RWPE2 (cell line): Measurements from ENCODE around the gene TNN.
"Not testable (repeated sequence)": the region's sequence is repeated elsewhere in the genome, so short reads cannot be mapped to it uniquely, and the experiment has no call there.

ENCODE experiments used
- ATAC-seq: fragments of 200-7000 bp; cut with Tn5 transposase; 3 replicates; pipeline ENCODE4 v1.9.1; 2021; ENCODE audit warnings: low read depth
- DNase-seq: peaks from one replicate; pipeline ENCODE4 v3.0.0-alpha.2; 2020; ENCODE audit warnings: low spot score
- H3K27ac ChIP-seq: fragments of 450-650 bp; 2 replicates; pipeline ENCODE4 v1.5.1; 2017; ENCODE audit warnings: mild to moderate bottlenecking; ENCODE audit not compliant: poor library complexity, severe bottlenecking
- H3K27me3 ChIP-seq: fragments of 250-450 bp; sonication (Bioruptor Pico); 2 replicates; pipeline ENCODE4 v1.5.1; 2021; ENCODE audit warnings: mild to moderate bottlenecking, moderate library complexity; ENCODE audit not compliant: insufficient read depth, poor library complexity, severe bottlenecking
- H3K36me3 ChIP-seq: fragments of 250-450 bp; sonication (Bioruptor Pico); 2 replicates; pipeline ENCODE4 v1.5.1; 2020; ENCODE audit warnings: low read depth, mild to moderate bottlenecking, moderate library complexity
- H3K4me1 ChIP-seq: fragments of 250-450 bp; sonication (Bioruptor Pico); 2 replicates; pipeline ENCODE4 v1.5.1; 2021; ENCODE audit warnings: mild to moderate bottlenecking, moderate library complexity; ENCODE audit not compliant: insufficient read depth, poor library complexity, severe bottlenecking
- H3K4me3 ChIP-seq: fragments of 250-450 bp; sonication (Bioruptor Pico); 2 replicates; pipeline ENCODE4 v1.5.1; 2021; ENCODE audit warnings: mild to moderate bottlenecking, moderate library complexity; ENCODE audit not compliant: severe bottlenecking
- H3K9me3 ChIP-seq: fragments of 250-450 bp; sonication (Bioruptor Pico); 2 replicates; pipeline ENCODE4 v1.5.1; 2021; ENCODE audit warnings: mild to moderate bottlenecking, moderate library complexity; ENCODE audit not compliant: severe bottlenecking
- CTCF ChIP-seq: fragments of 450-650 bp; IDR thresholded peaks from one replicate; pipeline ENCODE4 v1.5.1; 2017; ENCODE audit warnings: mild to moderate bottlenecking, moderate library complexity; ENCODE audit not compliant: poor library complexity, severe bottlenecking

Gene TNN

GRCh38 chr1:175040324-175040879, 27.2 kb upstream of the TNN start:
- Histone ChIP-seq H3K27ac (no peak overlapping the region), H3K4me3 (no peak overlapping the region), H3K27me3 (no peaks in the 10 kb centered on the region), H3K4me1 (no peaks in the 10 kb centered on the region), H3K9me3 (no peaks in the 10 kb centered on the region), H3K36me3 (no peaks in the 10 kb centered on the region)
- DNase-seq (no peak), ATAC-seq (no peak)
- no peak for TF ChIP-seq CTCF

GRCh38 chr1:175042650-175043049, 25.0 kb upstream of the TNN start:
- H3K9me3 ChIP-seq, result no peaks in the 10 kb centered on the region
- no peaks in the 10 kb centered on the region for H3K4me1 ChIP-seq
- H3K27me3 ChIP-seq, result peaks cover 2% of the 10 kb centered on the region
- no peak overlapping the region for H3K27ac ChIP-seq
- DNase-seq (no peak), ATAC-seq (no peak)
- no peak overlapping the region for H3K4me3 ChIP-seq
- H3K36me3 ChIP-seq, result no peaks in the 10 kb centered on the region
- no peak for TF ChIP-seq CTCF

- Histone ChIP-seq H3K9me3 (no peaks in the 10 kb centered on the region), H3K4me3 (no peak overlapping the region), H3K36me3 (no peaks in the 10 kb centered on the region), H3K4me1 (no peaks in the 10 kb centered on the region), H3K27ac (no peak overlapping the region), H3K27me3 (peaks cover 6% of the 10 kb centered on the region)
- no peak for TF ChIP-seq CTCF
- ATAC-seq (no peak), DNase-seq (no peak)
These were observed 23.8 kb upstream of the TNN start for GRCh38 chr1:175043824-175044223.

- H3K4me3 ChIP-seq, H3K4me1 ChIP-seq, H3K36me3 ChIP-seq, ATAC-seq, H3K27ac ChIP-seq, DNase-seq, H3K9me3 ChIP-seq: not testable (repeated sequence)
- H3K27me3 ChIP-seq, result peaks cover 10% of the 10 kb centered on the region
These were observed 23.0 kb upstream of the TNN start for GRCh38 chr1:175044591-175044990.

- ATAC-seq (no peak), DNase-seq (no peak)
- no peak overlapping the region for H3K27ac ChIP-seq
- no peaks in the 10 kb centered on the region for H3K36me3 ChIP-seq
- H3K27me3 ChIP-seq, result peaks cover 12% of the 10 kb centered on the region
- H3K9me3 ChIP-seq, result no peaks in the 10 kb centered on the region
- no peak for TF ChIP-seq CTCF
- H3K4me3 ChIP-seq, result no peak overlapping the region
- H3K4me1 ChIP-seq, result no peaks in the 10 kb centered on the region
These were observed 22.5 kb upstream of the TNN start for GRCh38 chr1:175045097-175045496.
